D341Med (cell line): ENCODE data around the gene KDM1B.
"Not testable (repeated sequence)": the region's sequence is repeated elsewhere in the genome, so short reads cannot be mapped to it uniquely, and the experiment has no call there.

Experiments used
- DNase-seq: peaks from one replicate; pipeline ENCODE4 v3.0.0; 2012; ENCODE audit warnings: low spot score

KDM1B gene

DNA sequence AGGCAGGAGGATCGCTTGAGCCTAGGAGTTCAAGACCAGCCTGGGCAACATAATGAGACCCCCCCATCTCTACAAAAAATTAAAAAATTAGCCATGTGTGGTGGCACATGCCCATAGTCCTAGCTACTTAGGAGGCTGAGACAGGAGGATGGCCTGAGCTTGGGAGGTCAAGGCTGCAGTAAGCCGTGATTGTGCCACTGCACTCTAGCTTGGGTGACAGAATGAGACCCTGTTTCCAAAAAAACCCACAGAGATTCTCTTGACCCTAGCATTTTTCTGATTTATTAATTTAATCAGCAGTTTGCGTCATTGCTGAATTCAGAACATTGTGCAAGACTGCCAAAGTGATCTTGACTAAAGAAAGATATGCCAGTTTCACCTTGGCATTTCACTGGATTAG is 36.8 kb downstream of the KDM1B start:
- no peak for DNase-seq

DNA sequence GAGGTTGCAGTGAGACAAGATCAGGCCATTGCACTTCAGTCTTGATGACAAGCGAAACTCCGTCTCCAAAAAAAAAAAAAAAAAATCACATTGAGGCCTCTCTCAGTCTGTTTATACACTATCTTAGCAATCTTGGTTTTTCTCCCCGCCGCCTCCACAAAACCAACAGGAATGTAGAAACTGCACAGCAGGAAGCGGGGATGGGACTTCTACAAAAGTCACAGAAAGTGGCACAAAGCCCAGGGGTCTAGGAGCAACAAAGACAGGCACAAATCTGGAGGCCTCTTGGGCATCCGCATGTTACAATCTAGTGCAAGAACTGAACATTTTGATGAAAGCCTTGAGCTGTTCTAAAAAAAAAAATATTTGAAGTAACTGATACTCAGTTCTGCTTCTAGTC is 48.6 kb downstream of the KDM1B start:
- DNase-seq = no peak

DNA sequence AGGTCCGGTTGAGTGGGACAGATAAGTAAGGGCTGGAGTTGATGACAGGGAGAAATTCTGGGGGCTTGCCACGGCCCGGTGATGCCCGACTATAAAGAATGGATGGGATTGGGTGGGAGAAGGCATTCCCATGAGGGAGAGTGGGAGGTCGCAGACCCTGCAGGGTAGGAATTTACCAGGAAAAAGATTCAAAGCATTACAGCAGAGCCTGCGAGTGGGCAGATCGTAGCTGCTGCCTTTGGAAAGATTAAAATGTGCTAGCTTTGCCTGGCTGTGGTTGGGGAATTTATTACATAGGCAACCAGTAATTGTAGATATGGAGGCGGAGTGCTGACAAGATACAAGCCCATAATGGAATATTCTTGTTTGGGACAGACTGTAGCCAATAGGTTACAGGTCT is 49.5 kb downstream of the KDM1B start:
- DNase-seq = no peak

DNA sequence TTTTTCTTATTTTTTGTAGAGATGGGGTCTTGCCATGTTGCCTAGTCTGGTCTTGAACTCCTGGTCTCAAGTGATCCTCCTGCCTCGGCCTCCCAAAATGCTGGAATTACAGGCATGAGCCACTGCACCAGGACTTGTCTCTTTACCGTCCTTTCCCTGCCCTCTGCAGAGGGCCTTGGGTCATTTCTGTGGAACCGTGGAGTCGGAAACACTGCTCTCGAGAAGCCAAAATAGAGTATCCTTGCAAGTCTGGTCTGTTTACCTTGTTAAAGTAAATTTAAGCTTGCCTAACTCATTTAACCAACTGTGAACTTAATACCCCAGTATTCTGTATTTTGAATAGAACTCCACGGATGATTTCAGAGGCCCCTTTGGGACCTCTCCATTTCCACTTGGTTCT is 51.4 kb downstream of the KDM1B start:
- no peak for DNase-seq

DNA sequence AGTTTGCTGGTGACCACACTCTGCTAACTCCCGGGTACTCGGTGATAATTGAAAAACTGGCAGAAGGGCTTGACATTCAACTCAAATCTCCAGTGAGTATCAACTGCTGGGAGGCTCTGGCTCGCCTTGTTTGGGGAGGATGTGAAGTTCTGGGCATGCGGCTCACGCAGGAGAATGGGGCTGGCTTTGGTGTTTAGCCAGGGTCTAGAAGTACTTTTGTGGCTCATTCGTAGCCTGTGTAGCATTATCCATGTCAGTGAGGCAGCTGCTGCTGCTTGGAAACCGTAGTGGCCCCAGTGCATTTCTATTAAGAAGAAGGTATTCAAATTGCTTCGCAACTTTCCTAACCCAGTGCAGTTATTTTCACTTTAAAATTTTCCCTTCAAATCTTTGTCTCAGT is 52.2 kb downstream of the KDM1B start:
- no peak for DNase-seq

DNA sequence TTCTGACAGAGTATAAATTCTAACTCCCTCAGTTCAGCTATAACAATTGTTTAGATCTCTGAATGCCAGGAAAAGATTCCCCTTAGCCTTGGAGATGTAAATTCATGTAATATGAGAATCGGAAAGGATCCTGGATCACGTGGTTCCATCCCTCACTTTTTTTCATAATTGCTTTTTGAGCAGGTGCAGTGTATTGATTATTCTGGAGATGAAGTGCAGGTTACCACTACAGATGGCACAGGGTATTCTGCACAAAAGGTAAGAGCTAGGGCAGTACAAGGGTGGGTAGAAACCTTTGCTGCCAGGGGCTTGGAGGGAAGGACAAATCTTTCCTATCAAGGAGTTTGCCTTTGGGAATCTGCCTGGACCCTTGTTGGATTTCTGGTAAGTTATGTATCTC is 52.7 kb downstream of the KDM1B start:
- DNase-seq = no peak

DNA sequence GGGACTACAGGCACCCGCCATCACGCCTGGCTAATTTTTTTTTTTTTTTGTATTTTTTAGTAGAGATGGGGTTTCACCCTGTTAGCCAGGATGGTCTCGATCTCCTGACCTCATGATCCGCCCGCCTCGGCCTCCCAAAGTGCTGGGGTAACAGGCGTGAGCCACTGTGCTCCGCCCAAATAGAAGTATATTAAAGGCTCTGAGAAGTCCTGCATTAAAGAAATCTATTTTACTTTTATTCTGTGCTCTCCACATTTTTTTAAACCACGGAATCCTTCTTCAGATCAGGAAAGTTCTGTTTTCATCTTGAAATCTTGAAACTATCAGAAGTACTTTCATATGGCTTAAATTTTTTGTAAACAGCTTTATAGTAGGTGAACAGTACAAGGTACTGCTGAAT is 53.6 kb downstream of the KDM1B start:
- not testable (repeated sequence) for DNase-seq

DNA sequence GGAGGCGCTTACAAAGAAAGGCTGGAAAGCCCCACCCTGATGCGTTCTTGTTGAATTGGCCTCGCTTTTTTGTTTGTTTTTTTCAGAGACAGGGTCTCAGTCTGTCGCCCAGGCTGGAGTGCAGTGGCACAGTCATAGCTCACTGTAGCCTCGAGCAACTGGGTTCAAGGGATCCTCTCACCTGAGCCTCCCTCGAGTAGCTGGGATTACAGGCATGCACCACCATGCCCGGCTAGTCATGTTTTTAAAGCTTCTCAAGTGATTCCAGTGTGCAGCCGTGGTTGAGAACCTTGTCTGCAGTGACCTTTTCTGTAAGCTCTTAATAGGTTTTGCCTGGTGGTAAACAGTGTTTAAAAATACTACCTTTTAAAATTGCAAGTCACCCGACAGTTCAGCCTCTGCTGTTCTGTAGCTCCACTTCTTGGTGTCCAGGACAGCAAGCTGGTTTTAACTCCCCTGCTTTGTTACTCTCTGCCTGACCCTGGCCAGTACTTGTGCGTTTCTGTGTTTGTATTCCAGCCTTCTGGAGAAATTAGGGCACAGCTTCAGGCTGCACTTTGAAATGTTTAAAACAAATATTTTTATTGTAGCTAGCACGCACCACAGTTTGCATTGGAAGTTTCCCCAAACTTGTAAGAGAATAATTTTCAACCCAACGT is 54.4 kb downstream of the KDM1B start:
- DNase-seq = no peak

DNA sequence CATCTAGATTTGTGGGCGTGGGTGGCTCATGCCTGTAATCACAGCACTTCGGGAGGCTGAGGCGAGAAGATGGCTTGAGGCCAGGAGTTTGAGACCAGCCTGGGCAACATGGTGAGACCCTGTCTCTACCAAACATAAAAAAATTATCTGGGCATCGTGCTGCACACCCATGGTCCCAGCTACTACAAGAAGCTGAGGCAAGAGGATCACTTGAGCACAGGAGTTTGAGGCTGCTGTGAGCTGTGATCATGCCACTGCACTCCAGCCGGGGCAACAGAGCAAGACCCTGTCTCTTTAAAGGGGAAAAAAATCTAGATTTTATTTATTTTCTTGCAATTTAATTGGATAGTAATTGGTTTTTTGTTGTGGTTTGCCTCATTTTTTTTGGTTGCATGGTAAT is 55.5 kb downstream of the KDM1B start:
- no peak for DNase-seq

DNA sequence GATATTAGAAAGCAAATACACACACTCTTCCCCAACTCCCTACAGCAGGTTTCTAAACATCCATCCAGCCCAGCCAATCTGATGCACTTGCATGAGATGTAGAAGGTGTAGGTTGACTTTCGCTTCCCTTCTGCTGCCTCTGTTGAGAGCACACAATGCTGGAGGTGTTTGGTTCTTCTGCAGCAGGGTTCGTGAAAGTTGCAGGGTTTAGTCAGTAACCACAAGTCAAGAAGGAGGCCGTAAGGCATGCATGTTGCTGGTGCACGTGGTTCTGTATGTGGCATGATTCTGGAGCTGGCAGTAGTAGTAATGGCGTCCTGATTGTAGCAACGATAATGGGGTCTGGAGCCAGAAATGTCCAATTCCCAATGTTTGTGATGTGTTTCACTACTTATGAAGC is 56.1 kb downstream of the KDM1B start:
- DNase-seq = no peak

DNA sequence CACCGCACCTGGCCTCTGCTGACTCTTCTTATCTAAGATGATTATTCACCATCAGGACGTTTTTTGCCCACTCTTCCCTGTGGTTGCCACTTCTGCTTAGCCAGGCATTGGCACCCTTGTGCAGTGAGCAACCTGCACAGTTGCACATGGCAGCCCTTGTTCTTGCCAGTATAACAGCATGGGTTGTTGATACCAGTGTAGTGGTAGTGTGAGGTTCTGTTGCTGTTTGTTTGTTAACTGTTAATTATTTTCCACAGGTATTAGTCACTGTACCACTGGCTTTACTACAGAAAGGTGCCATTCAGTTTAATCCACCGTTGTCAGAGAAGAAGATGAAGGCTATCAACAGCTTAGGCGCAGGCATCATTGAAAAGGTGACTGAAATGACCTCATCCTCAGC is 57.0 kb downstream of the KDM1B start:
- DNase-seq = no peak

DNA sequence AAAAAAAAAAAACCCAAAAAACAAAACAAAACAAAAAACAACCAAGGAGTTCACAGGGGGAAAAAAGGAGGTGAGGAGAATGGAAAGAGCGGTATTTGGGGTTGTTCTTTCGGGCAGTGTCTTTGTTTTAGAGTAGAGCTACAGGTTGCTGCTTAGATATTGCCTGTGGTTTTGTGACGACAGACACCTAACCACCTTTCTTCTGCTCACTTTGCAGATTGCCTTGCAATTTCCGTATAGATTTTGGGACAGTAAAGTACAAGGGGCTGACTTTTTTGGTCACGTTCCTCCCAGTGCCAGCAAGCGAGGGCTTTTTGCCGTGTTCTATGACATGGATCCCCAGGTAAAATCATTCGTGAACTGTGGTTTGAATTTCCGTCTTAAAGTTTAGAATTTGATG is 58.2 kb downstream of the KDM1B start:
- DNase-seq = no peak

DNA sequence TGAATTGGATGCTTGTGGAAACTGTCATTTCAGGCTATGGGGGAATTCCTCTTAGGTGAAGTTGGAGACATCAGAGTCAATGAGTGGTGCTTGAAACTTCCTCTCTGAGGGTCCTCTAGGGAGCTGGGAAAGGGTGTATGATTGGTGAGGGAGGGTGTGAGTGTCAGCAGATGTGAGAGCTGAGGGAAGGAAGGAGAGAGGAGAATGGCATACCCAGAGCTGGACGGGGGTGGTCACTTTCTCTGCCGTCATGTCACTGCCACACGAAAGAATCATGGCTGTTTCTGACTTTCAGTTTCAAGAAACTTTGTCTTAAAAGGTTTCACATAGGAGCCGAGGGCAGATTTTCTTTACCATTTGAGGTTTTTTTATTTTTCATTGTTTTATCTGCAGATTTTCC is 58.8 kb downstream of the KDM1B start:
- DNase-seq = no peak

DNA sequence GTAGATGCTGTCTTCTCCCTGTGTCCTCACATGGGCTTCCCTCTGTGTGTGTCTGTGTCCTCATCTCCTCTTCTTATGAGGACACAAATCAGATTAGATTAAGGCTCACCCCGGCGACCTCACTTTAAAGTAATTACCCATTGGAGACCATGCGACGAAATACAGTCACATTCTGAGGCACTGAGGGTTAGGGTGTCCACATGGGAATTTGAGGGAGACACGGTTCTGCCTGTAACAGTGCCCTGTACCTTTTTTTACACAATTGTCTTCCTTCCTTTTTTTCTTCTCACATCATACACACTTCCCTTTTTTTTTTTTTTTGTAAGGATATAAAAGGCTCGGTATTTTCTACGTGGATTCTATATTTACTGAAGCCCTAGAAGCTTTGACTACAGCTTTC is 60.2 kb downstream of the KDM1B start:
- DNase-seq = no peak

DNA sequence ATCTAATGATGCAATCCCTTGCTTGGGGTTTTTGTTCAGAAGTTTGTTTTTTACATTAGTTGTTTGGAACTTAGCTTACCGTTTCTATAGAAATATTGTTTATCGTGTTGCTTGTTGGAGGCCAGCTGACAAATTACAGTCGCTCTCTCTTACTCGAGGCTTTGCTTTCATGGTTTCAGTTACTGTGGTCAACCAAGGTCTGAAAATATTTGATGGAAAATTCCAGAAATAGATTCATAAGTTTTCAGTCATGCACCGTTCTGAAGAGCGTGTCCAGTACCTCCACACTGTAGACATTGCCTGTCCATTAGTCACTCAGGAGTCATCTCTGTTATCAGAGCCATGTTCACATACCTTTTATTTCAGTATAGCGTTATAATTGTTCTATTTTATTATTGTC is 61.2 kb downstream of the KDM1B start:
- DNase-seq = no peak

DNA sequence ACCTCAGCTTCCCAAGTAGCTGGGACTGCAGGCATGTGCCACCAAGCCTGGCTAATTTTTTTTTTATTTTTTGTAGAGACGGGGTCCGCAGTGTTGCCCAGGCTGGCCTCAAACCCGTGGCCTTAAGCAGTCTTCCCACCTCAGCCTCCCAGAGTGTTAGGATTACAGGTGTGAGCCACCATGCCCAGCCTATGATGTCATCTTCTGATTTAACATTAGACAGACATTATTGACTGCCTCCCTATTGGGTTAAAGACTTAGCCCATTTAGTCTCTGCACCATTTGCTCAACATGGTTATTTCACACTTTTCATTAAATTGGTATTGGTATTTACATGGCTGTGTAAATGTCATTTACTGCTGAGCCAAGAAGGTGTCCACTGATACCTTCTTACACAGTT is 63.0 kb downstream of the KDM1B start:
- DNase-seq = no peak

DNA sequence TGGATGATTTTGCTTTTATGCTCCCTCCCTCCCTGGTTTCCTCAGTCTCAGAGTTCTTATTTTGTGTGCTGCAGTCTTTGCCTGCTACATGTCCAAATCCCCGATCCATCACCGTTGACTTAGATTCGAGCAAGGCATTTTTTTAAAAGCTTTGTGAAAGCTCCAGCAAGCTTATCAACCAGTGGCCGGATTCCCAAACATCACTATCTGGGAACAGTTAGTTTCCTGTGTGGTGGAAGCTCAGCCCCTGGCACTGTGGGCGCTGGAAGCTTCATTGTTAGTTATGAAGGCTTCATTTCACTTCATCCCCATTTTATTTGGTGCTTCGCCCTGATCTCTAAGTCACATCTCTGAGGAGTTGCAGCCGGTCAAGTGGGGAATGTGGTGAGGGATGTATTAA is 64.4 kb downstream of the KDM1B start:
- DNase-seq = no peak

DNA sequence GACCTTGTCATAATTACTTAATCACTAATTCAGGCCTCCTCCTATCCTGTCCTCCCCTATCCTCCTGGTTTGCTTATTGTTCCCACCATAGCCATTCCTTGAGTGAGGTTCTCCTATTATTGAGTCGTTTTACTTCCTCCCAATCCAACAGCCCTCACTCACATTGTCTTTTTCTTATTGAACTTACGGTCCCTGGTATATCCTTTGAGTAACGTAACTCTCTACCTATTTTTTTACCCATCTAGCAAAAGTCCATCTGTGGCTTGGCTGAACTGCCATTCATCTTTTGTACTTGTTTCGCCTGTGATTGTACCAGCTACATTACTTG is 66.0 kb downstream of the KDM1B start:
- DNase-seq = no peak

DNA sequence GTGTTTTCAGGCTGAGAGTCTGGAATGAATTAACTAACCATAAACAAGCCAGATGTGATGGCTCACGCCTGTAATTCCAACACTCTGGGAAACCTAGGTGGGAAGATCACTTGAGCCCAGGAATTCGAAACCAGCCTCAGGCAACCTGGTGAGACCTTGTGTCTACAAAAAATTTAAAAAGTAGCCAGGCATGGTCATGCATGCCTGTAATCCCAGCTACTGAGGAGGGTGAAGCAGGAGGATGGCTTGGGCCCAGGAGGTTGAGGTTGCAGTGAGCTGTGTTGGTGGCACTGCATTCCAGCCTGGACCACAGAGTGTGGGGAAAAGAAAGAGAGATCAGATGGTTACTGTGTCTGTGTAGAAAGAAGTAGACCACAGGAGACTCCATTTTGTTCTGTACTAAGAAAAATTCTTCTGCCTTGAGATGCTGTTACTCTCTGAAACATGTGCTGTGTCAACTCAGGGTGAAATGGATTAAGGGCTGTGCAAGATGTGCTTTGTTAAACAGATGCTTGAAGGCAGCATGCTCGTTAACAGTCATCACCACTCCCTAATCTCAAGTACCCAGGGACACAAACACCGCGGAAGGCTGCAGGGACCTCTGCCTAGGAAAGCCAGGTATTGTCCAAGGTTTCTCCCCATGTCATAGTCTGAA is 71.4 kb downstream of the KDM1B start:
- not testable (repeated sequence) for DNase-seq

DNA sequence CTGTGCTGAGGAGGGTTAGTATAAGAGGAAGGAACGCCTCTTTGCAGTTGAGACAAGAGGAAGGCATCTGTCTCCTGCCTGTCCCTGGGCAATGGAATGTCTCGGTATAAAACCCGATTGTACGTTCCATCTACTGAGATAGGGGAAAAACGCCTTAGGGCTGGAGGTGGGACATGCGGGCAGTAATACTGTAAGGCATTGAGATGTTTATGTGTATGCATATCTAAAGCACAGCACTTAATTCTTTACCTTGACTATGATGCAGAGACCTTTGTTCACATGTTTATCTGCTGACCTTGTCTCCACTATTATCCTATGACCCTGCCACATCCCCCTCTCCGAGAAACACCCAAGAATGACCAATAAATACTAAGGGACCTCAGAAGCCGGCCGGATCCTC is 71.9 kb downstream of the KDM1B start:
- not testable (repeated sequence) for DNase-seq

DNA sequence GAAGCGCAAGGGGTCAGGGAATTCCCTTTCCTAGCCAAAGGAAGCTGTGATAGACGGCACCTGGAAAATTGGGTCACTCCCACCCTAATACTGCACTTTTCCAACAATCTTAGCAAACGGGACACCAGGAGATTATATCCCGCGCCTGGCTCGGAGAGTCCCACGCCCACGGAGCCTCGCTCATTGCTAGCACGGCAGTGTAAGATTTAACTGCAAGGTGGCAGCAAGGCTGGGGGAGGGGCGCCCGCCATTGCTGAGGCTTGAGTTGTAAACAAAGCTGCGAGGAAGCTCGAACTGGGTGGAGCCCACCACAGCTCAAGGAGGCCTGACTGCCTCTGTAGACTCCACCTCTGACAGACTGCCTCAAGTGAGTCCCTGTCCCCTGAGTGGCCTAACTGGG is 73.4 kb downstream of the KDM1B start:
- not testable (repeated sequence) for DNase-seq

DNA sequence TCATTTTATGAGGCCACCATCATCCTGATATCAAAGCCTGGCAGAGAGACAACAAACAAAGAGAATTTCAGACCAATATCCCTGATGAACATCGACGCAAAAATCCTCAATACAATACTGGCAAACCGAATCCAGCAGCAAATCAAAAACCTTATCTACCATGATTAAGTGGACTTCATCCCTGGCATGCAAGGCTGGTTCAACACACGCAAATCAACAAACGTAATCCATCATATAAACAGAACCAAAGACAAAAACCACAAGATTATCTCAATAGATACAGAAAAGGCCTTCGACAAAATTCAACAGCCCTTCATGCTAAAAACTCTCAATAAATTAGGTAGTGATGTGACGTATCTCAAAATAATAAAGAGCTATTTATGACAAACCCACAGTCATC is 76.6 kb downstream of the KDM1B start:
- DNase-seq = not testable (repeated sequence)

DNA sequence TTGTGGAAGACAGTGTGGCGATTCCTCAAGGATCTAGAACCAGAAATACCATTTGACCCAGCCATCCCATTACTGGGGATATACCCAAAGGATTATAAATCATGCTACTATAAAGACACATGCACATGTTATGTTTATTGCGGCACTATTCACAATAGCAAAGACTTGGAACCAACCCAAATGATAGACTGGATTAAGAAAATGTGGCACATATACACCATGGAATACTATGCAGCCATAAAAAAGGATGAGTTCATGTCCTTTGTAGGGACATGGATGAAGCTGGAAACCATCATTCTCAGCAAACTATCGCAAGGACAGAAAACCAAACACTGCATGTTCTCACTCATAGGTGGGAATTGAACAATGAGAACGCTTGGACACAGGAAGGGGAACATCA is 78.5 kb downstream of the KDM1B start:
- DNase-seq = not testable (repeated sequence)

DNA sequence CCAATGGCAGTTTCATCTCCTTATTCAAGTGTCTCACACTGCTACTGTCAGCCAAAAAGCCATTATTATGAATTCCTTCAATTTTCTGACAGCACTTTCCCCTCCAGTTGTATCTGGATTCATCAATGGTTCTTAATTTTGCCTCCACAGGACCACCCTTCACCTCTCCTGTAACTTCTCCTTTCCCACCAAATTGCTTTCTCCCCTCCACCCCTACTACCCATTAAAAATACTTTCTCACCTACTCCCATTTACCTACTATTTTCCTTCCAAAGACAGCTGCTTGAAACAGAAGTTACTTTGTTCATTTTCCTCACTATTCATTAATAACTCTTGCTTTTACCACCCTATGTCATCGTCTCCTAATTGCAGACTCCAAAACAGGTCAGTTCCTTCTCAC is 79.3 kb downstream of the KDM1B start:
- no peak for DNase-seq
